Smooth muscle cell (in vitro differentiated cells): ENCODE data around the gene ITM2C. TPM values are rescaled to one million over a fixed set of nuclear protein-coding genes. Genes with fewer than 3 reads are reported as not detected.

Experiments used
- DNase-seq: peaks from one replicate; lab custom pipeline; 2025; ENCODE audit not compliant: unreplicated experiment; lab: John Stamatoyannopoulos, UW
- H2AFZ ChIP-seq: fragments of 200-600 bp; sonication (generic); 2 replicates; pipeline ENCODE4 v1.6.0; 2016; ENCODE audit warnings: antibody characterized with exemption, low read depth, mild to moderate bottlenecking
- H3F3A ChIP-seq: fragments of 200-600 bp; sonication (generic); 2 replicates; pipeline ENCODE4 v1.6.0; 2017; ENCODE audit warnings: antibody characterized with exemption, low read depth
- H3K27ac ChIP-seq: fragments of 200-600 bp; sonication (generic); 2 replicates; pipeline ENCODE4 v1.5.1; 2016; ENCODE audit warnings: low read depth, mild to moderate bottlenecking
- H3K27me3 ChIP-seq: fragments of 200-600 bp; sonication (generic); 2 replicates; pipeline ENCODE4 v1.6.1; 2016; ENCODE audit warnings: low read depth, mild to moderate bottlenecking
- H3K36me3 ChIP-seq: fragments of 200-600 bp; sonication (generic); 2 replicates; pipeline ENCODE4 v1.5.1; 2016; ENCODE audit warnings: low read depth
- H3K4me1 ChIP-seq: fragments of 200-600 bp; sonication (generic); 2 replicates; pipeline ENCODE4 v1.5.1; 2016; ENCODE audit warnings: low read depth
- H3K4me2 ChIP-seq: fragments of 200-600 bp; sonication (generic); 2 replicates; pipeline ENCODE4 v1.6.0; 2016; ENCODE audit warnings: mild to moderate bottlenecking
- H3K4me3 ChIP-seq: fragments of 200-600 bp; sonication (generic); 2 replicates; pipeline ENCODE4 v1.5.1; 2016; ENCODE audit warnings: mild to moderate bottlenecking
- H3K79me2 ChIP-seq: fragments of 200-600 bp; sonication (generic); 2 replicates; pipeline ENCODE4 v1.6.0; 2016; ENCODE audit warnings: low read depth, mild to moderate bottlenecking
- H3K9ac ChIP-seq: fragments of 200-600 bp; sonication (generic); 2 replicates; pipeline ENCODE4 v1.6.0; 2016; ENCODE audit warnings: low read depth
- H3K9me3 ChIP-seq: fragments of 200-600 bp; sonication (generic); replicated peaks from 2 replicates; pipeline ENCODE4 v1.5.1; 2016; ENCODE audit warnings: low read depth
- H4K20me1 ChIP-seq: fragments of 200-600 bp; sonication (generic); 2 replicates; pipeline ENCODE4 v1.6.0; 2016; ENCODE audit warnings: low read depth
- WGBS: methylation state at CpG from one replicate; pipeline ENCODE4 v1.1.7; 2016; ENCODE audit warnings: low lambda C conversion rate; 5-methylcytosine and 5-hydroxymethylcytosine counted together
- polyA plus RNA-seq: library from polyadenylated mRNA; unstranded; fragments of >200 nt; fragmentation: Nextera tagmentation; extraction: Ambion mirVana; gene quantifications from 2 replicates; pipeline ENCODE4 v1.2.1, GENCODE V29; 2016
- total RNA-seq: library from RNA; depleted of rRNA; stranded (reverse); fragments of >200 nt; gene quantifications from 2 replicates; pipeline ENCODE4 v1.2.3, GENCODE V29; 2014
- TF ChIP-seq, protein P1 (sequence below): fragments of 200-600 bp; sonication (generic); IDR thresholded peaks from 2 replicates; pipeline ENCODE4 v1.5.1; 2017; ENCODE audit warnings: borderline replicate concordance, mild to moderate bottlenecking, antibody characterized with exemption; ENCODE audit not compliant: insufficient read depth, poor library complexity, severe bottlenecking

Gene ITM2C
- total and polyA plus RNA-seq, 2 experiments from 2014 or later, result 344 to 600 TPM

DNA sequence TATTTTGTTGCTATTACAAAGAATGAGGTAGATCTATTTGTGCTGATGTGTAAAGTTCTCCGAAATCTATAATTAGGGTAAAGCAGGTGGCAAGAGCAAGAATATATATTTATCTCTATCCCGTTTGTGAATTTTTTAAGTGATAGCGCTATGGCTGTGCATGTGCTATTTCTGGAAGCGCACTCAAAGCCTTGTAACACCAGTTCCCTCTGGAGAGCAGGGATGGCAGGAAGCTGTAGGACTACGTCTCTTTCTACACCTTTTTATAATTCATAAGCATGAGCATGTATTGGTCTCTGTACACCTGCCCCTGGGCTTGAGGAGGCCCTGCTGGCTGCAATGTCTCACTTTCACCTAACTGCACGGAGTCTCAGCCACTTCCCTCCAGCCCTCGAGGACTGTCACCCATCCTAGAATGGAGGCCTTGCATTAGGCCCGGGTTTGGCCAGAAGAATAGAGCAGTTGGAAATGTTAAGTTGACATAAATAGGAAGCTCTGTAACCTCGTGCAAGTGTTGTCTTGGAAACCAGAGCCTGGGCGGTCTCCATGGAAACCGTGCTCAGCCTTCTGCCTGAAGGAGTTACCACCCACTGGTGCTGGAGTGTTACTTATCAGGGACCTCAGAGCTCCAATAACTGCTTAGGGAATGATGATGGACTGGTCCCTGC lies 20.9 kb downstream of the ITM2C start:
- Histone ChIP-seq H3K9me3 (no peaks in the 10 kb centered on the region), H3K4me2 (no peak overlapping the region), H4K20me1 (no peaks in the 10 kb centered on the region), H3K4me3 (no peak overlapping the region), H3K27me3 (no peaks in the 10 kb centered on the region), H3K79me2 (no peaks in the 10 kb centered on the region), H2AFZ (no peak overlapping the region), H3K27ac (no peak overlapping the region), H3F3A (no peaks in the 10 kb centered on the region), H3K9ac (no peak overlapping the region), H3K4me1 (peaks cover 3% of the 10 kb centered on the region), H3K36me3 (no peaks in the 10 kb centered on the region)
- WGBS, result 71% methylated on average over 11 of the region's 11 CpGs
- DNase-seq, result no peak
- TF ChIP-seq, protein P1, sequence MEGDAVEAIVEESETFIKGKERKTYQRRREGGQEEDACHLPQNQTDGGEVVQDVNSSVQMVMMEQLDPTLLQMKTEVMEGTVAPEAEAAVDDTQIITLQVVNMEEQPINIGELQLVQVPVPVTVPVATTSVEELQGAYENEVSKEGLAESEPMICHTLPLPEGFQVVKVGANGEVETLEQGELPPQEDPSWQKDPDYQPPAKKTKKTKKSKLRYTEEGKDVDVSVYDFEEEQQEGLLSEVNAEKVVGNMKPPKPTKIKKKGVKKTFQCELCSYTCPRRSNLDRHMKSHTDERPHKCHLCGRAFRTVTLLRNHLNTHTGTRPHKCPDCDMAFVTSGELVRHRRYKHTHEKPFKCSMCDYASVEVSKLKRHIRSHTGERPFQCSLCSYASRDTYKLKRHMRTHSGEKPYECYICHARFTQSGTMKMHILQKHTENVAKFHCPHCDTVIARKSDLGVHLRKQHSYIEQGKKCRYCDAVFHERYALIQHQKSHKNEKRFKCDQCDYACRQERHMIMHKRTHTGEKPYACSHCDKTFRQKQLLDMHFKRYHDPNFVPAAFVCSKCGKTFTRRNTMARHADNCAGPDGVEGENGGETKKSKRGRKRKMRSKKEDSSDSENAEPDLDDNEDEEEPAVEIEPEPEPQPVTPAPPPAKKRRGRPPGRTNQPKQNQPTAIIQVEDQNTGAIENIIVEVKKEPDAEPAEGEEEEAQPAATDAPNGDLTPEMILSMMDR, result no peak

DNA sequence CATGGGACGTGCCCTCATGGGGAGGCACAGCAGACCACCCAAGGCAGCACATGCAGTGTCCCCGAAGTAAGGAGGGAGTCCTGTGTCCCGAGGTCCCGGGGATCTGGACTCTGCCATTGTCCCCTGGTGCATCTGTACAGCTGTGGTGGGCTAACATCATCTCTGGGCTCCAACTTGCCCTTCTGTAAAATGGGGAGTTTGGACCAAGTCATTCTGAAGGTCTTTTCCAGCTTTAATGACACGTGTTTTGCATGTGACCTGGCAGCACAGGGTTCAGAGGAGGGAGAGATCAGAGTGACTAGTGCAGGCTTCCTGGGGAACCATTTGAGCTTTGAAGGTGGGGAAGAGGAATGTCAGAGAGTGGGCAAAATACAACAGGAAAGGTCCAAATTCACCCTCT lies 21.5 kb downstream of the ITM2C start:
- Histone ChIP-seq H3K4me3 (no peak overlapping the region), H2AFZ (no peak overlapping the region), H3K36me3 (no peaks in the 10 kb centered on the region), H3F3A (no peaks in the 10 kb centered on the region), H3K27ac (no peak overlapping the region), H3K4me1 (peaks cover 3% of the 10 kb centered on the region), H3K79me2 (no peaks in the 10 kb centered on the region), H4K20me1 (no peaks in the 10 kb centered on the region), H3K9ac (no peak overlapping the region), H3K4me2 (no peak overlapping the region), H3K9me3 (no peaks in the 10 kb centered on the region), H3K27me3 (no peaks in the 10 kb centered on the region)
- TF ChIP-seq, protein P1, result no peak
- WGBS, result 93% methylated on average over 5 of the region's 5 CpGs
- no peak for DNase-seq

DNA sequence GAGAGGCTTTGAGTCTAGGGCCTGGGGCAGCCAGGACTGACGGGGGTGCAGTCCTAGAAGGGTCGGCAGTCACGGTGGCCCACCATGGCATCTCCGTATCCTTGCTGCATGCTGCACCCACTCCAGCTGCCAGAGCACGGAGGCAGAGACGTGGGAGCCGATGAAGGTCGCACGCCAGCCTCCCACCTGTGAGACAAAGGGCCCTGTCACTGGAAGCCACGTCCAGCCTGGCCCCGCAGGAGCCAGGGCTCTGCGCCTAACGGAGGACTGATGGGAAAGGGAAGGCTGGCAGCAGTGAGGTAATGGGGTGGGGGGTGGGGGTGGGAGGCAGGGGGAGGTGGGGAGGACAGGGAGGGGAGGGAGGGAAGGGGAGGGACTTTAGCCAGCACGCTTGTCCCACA lies 21.9 kb downstream of the ITM2C start:
- no peak overlapping the region for H3K27ac ChIP-seq
- no peaks in the 10 kb centered on the region for H3K9me3 ChIP-seq

More for the DNA sequence above, 21.9 kb downstream of the ITM2C start:
- no peak for DNase-seq
- Histone ChIP-seq H3K4me3 (no peak overlapping the region), H3K4me1 (peaks cover 3% of the 10 kb centered on the region), H3K9ac (no peak overlapping the region), H3F3A (no peaks in the 10 kb centered on the region), H3K79me2 (no peaks in the 10 kb centered on the region), H4K20me1 (no peaks in the 10 kb centered on the region), H3K4me2 (no peak overlapping the region), H3K27me3 (no peaks in the 10 kb centered on the region), H2AFZ (no peak overlapping the region), H3K36me3 (no peaks in the 10 kb centered on the region)
- WGBS, result 82% methylated on average over 14 of the region's 14 CpGs
- TF ChIP-seq, protein P1, result no peak
